Transverse colon (tissue), 4 donors: ENCODE results near the gene ACTG1.

Source experiments
- EP300 ChIP-seq: sonication (generic); formaldehyde crosslinking; IDR thresholded peaks from one replicate; pipeline ENCODE4 v1.6.1; 2017; ENCODE audit warnings: antibody characterized with exemption, low read depth
- POLR2A ChIP-seq: fragments of 450-650 bp; IDR thresholded peaks from one replicate; pipeline ENCODE4 v1.6.1; 2016; ENCODE audit warnings: antibody characterized with exemption, mild to moderate bottlenecking, moderate library complexity
- POLR2AphosphoS5 ChIP-seq, 3 donors: sonication (generic); formaldehyde crosslinking; IDR thresholded peaks; one replicate each; pipeline ENCODE4 v1.6.1; 2016; ENCODE audit warnings: antibody characterized with exemption in 3 of 3
- TF ChIP-seq, protein P1 (sequence below), 5 experiments: fragments of 200-600 bp in 3 of 5; fragments of 450-650 bp in 2 of 5; sonication (generic) in 3 of 5; IDR thresholded peaks; 1 replicate in 2 of 5; 2 replicates in 3 of 5; pipeline ENCODE4 v1.5.1; 2016 to 2017; ENCODE audit warnings: antibody characterized with exemption in 5 of 5, inconsistent platforms in 3 of 5, mild to moderate bottlenecking in 2 of 5, moderate library complexity in 1 of 5

DNA sequence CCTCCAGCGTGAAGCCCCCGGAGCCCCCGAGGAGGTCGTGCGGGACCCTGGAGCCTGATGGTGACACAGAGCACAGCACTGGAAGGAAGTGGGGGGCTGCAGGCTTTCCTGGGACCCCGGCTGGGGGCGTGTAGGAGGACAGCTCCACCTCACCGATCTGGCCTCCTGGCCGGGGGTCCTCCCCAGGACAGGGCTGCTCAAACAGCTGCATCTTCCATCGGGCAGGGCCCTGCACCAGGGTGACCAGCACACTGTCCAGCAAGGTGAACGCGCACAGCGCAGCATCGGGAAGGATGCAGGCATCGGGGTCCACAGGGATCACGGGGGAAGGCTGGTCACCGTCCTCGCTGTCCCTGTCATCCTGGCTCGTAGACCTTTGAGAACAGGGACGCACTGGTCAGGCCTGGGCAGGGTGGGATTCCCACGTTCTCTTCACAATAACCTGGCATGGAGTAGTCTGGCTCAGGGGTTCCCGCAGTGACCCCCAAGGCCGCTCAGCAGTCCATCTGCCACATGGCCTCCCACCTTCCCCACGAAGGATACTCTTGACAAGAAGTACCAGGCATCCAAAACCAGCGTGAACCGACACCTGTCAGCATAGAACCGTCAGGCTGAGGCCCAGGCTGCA is 38.3 kb upstream of the ACTG1 start:
- TF ChIP-seq, protein P1, sequence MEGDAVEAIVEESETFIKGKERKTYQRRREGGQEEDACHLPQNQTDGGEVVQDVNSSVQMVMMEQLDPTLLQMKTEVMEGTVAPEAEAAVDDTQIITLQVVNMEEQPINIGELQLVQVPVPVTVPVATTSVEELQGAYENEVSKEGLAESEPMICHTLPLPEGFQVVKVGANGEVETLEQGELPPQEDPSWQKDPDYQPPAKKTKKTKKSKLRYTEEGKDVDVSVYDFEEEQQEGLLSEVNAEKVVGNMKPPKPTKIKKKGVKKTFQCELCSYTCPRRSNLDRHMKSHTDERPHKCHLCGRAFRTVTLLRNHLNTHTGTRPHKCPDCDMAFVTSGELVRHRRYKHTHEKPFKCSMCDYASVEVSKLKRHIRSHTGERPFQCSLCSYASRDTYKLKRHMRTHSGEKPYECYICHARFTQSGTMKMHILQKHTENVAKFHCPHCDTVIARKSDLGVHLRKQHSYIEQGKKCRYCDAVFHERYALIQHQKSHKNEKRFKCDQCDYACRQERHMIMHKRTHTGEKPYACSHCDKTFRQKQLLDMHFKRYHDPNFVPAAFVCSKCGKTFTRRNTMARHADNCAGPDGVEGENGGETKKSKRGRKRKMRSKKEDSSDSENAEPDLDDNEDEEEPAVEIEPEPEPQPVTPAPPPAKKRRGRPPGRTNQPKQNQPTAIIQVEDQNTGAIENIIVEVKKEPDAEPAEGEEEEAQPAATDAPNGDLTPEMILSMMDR (IDR thresholded peaks at IDR 0.05), result no peak
- TF ChIP-seq POLR2A (no peak), POLR2AphosphoS5 (IDR thresholded peaks at IDR 0.05) (no peak), EP300 (no peak)
